Activated CD4-positive, alpha-beta T cell treated with anti-CD3 and anti-CD28 coated beads, Interleukin-2, amount 50 U/mL, for 1 hour (primary cell): ENCODE results near the gene SERTAD4.
"Not testable (repeated sequence)": the region's sequence is repeated elsewhere in the genome, so short reads cannot be mapped to it uniquely, and the experiment has no call there.

ENCODE experiments used
- DNase-seq: peaks from one replicate; pipeline ENCODE4 v3.0.0-alpha.2; 2020

The SERTAD4 gene

GRCh38 chr1:210262167-210262896, 29.7 kb downstream of the SERTAD4 start:
- DNase-seq: no peak

GRCh38 chr1:210262897-210263272, 30.3 kb downstream of the SERTAD4 start:
- no peak for DNase-seq

- DNase-seq: no peak
These were observed 31.4 kb downstream of the SERTAD4 start for GRCh38 chr1:210263963-210264362.

GRCh38 chr1:210264496-210265380, 32.1 kb downstream of the SERTAD4 start:
- DNase-seq: no peak

- DNase-seq: not testable (repeated sequence)
These were observed 32.9 kb downstream of the SERTAD4 start for GRCh38 chr1:210265392-210265955.

GRCh38 chr1:210269981-210270380, 37.4 kb downstream of the SERTAD4 start:
- no peak for DNase-seq

GRCh38 chr1:210272666-210273065, 40.1 kb downstream of the SERTAD4 start:
- no peak for DNase-seq

- no peak for DNase-seq
These were observed 47.6 kb downstream of the SERTAD4 start for GRCh38 chr1:210280221-210280620.

GRCh38 chr1:210288116-210288515, 55.5 kb downstream of the SERTAD4 start:
- DNase-seq: no peak

- no peak for DNase-seq
These were observed 56.7 kb downstream of the SERTAD4 start for GRCh38 chr1:210289248-210289647.

- no peak for DNase-seq
These were observed 58.6 kb downstream of the SERTAD4 start for GRCh38 chr1:210291081-210291764.

GRCh38 chr1:210291786-210292230, 59.2 kb downstream of the SERTAD4 start:
- DNase-seq: no peak

GRCh38 chr1:210292231-210292871, 59.8 kb downstream of the SERTAD4 start:
- peak; percentile 34 for DNase-seq

GRCh38 chr1:210293171-210293607, 60.6 kb downstream of the SERTAD4 start:
- no peak for DNase-seq

GRCh38 chr1:210294999-210295745, 62.6 kb downstream of the SERTAD4 start:
- no peak for DNase-seq
